ENCODE data around the gene RWDD1. TPM values are rescaled to one million over a fixed set of nuclear protein-coding genes. Genes with fewer than 3 reads are reported as not detected.

RWDD1 gene
- total and polyA plus RNA-seq, 2 of the 13 experiments (the other 11 are each of a cell fraction or from before 2014, with no cell fraction given) = 27.4 to 67.1 TPM

GRCh38 chr6:116629563-116629981, 58.3 kb downstream of the RWDD1 start:
- Histone ChIP-seq H3K79me2 (ENCODE audit: insufficient read depth, low read length) (no peaks in the 10 kb centered on the region), H2AFZ (ENCODE audit: low read length) (no peak overlapping the region), H3K4me2 (ENCODE audit: low read depth, low read length) (no peak overlapping the region), H3K36me3 (replicated peaks in 1 of 2; ENCODE audit: control insufficient read depth in 1 of 2, insufficient read depth in 2 of 2, low read length in 2 of 2) (peaks cover 2% of the 10 kb centered on the region in 2 experiments; a peak in 3 of 5 replicates), H3K27ac (ENCODE audit: extremely low read length, insufficient read depth, low read length) (no peak overlapping the region), H3K4me3 (replicated peaks in 1 of 3; ENCODE audit: insufficient read depth in 1 of 3, low read depth in 2 of 3, low read length in 3 of 3) (no peak overlapping the region), H3K9ac (ENCODE audit: insufficient read depth, low read depth, low read length) (no peak overlapping the region), H3K27me3 (ENCODE audit: control insufficient read depth in 1 of 2, insufficient read depth in 2 of 2, low read length in 2 of 2) (no peaks in the 10 kb centered on the region), H3K9me3 (ENCODE audit: low read length) (no peaks in the 10 kb centered on the region), H4K20me1 (ENCODE audit: insufficient read depth, low read length) (no peaks in the 10 kb centered on the region), H3K4me1 (ENCODE audit: insufficient read depth, low read length) (peaks cover 55% of the 10 kb centered on the region)
- ChIA-PET CTCF (ENCODE audit: low intra/inter-chr PET ratio, low total read pairs) (no interaction called here), POLR2A (interaction anchor here (2.5 kb wide), 1 partner anchor 58 kb away, joined by 14 read pairs; the partner anchor contains the start of gene RWDD1)
- no peak for DNase-seq (ENCODE audit: low spot score)
- WGBS (ENCODE audit: low lambda C conversion rate) = 89% methylated on average over 5 of the region's 5 CpGs
- FAIRE-seq = no peak
- in situ Hi-C loops (cut with HindIII; ENCODE audit: extremely low pct_ligation_motif_present, low pct_unique_long_range_greater_than_20kb) = no loop called here
- no TSS peak for BruUV-seq (replicated peaks)
- intact Hi-C loops (cut with micrococcal nuclease; ENCODE audit: unreplicated experiment) = no loop called here
- no peak for ATAC-seq
- TF ChIP-seq ZNF839 (CRISPR knock-in tag; IDR thresholded peaks at IDR 0.05; ENCODE audit: borderline replicate concordance) = no peak
- TF ChIP-seq ZNF138 (CRISPR knock-in tag; IDR thresholded peaks at IDR 0.05; ENCODE audit: low read depth) = no peak
- TF ChIP-seq KDM1A (CRISPR knock-in tag; IDR thresholded peaks at IDR 0.05) = no peak
- no peak for TF ChIP-seq U2AF1 (optimal IDR thresholded peaks at IDR 0.05; ENCODE audit: low read depth, low read length)
- TF ChIP-seq STAT6 (CRISPR knock-in tag; IDR thresholded peaks at IDR 0.05; ENCODE audit: borderline replicate concordance) = no peak
- no peak for TF ChIP-seq ATF6 (CRISPR knock-in tag; conservative IDR thresholded peaks at IDR 0.05)
- TF ChIP-seq MTA3 (CRISPR knock-in tag; IDR thresholded peaks at IDR 0.05) = no peak
- no peak for TF ChIP-seq ELF4 (CRISPR knock-in tag; IDR thresholded peaks at IDR 0.05; ENCODE audit: borderline replicate concordance)
- TF ChIP-seq BORCS8-MEF2B (CRISPR knock-in tag; IDR thresholded peaks at IDR 0.05) = no peak
- TF ChIP-seq TOE1 (CRISPR knock-in tag; IDR thresholded peaks at IDR 0.05) = no peak
- TF ChIP-seq ZNF878 (CRISPR knock-in tag; IDR thresholded peaks at IDR 0.05) = no peak
- no peak for TF ChIP-seq CC2D1A (CRISPR knock-in tag; IDR thresholded peaks at IDR 0.05)
- TF ChIP-seq CEBPZ (IDR thresholded peaks at IDR 0.05; ENCODE audit: low read length) = no peak
- TF ChIP-seq ZNF777 (CRISPR knock-in tag; IDR thresholded peaks at IDR 0.05) = no peak
- no peak for TF ChIP-seq ZBTB20 (CRISPR knock-in tag; IDR thresholded peaks at IDR 0.05; ENCODE audit: borderline replicate concordance, low read depth)
- no peak for TF ChIP-seq HES4 (CRISPR knock-in tag; IDR thresholded peaks at IDR 0.05; ENCODE audit: borderline replicate concordance)

Measured in HepG2 (cell line).